Subcutaneous adipose tissue (tissue), 4 donors: ENCODE measurements around the gene POLA2. TPM values are rescaled to one million over a fixed set of nuclear protein-coding genes. Genes with fewer than 3 reads are reported as not detected.

Experiments
- CTCF ChIP-seq: fragments of 450-650 bp; IDR thresholded peaks from one replicate; pipeline ENCODE4 v1.5.1; 2016; ENCODE audit warnings: low read depth, mild to moderate bottlenecking, control low read depth, antibody characterized with exemption, moderate library complexity
- total RNA-seq, 4 donors: library from RNA; depleted of rRNA; stranded (reverse); fragments of >200 nt; gene quantifications; one replicate each; pipeline ENCODE4 v1.1.0, GENCODE V29; 2016

The POLA2 gene
- 1 to 10 TPM; 2.6 to 6.2 (median 4.9) TPM for total RNA-seq

- no peak for TF ChIP-seq CTCF
These were observed at the start of gene POLA2 for GRCh38 chr11:65261591-65262380. TSS of gene POLA2 (plus strand) at chr11:65261962. CDS start at chr11:65262293, 331 bp downstream.

- no peak for TF ChIP-seq CTCF
These were observed 49.4 kb upstream of the POLA2 start for GRCh38 chr11:65212226-65212801.

DNA sequence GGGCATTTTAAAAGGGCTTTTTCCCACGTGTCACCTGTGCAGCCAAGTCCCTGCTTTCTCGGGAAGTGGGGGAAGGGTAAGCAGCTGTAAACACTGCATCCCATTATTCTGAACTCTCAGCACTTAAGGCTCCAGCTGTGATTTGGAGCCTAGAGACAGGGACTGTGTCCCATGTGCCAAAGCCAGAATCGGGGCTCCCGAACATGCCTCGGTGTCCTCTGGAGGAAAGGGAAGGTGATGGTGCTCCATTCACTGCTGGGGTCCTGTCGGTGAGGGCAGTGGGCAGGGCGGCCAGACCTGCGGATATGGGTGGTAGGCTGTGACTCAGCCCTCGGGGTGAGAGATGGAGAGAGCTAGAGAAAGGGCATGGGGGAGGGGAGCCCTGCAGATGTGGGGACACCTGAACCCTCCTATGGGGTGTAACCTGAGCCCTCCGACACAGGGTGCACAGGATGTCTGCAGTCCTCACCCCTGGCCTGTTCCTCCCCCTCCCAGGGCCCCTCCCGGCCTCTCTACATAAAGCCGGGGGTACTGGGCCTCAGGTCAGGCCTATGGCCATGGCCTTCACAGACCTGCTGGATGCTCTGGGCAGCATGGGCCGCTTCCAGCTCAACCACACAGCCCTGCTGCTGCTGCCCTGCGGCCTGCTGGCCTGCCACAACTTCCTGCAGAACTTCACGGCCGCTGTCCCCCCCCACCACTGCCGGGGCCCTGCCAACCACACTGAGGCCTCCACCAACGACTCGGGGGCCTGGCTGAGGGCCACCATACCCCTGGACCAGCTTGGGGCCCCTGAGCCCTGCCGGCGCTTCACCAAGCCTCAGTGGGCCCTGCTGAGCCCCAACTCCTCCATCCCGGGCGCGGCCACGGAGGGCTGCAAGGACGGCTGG, 48.2 kb upstream of the POLA2 start:
- TF ChIP-seq CTCF: no peak

GRCh38 chr11:65214212-65214845, 47.4 kb upstream of the POLA2 start:
- TF ChIP-seq CTCF: no peak

GRCh38 chr11:65215441-65216076, 46.2 kb upstream of the POLA2 start:
- TF ChIP-seq CTCF: no peak

DNA sequence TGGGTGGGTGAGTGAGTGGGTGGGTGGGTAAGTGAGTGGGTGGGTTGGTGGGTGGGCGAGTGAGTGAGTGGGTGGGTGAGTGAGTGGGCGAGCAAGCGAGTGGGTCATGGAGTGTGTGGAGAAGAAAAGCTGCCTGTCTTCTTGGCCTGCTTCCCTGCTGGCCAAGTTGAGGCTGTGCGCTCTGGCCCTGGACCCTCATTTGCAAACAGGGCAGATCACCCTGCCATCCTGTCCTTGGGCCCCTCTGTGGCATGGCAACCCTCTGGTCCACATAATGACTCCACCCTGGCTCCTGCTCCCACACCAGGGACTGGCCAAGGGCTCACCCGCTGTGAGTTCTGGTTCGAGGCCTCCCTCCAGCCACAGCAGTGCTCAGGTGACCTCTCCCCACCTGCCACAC, 44.9 kb upstream of the POLA2 start:
- no peak for TF ChIP-seq CTCF
